Endothelial cell (in vitro differentiated cells): ENCODE data around the gene RFC3. TPM values are rescaled to one million over a fixed set of nuclear protein-coding genes. Genes with fewer than 3 reads are reported as not detected.

Experiments used
- DNase-seq: peaks from one replicate; pipeline ENCODE4 v3.0.0; 2021; ENCODE audit warnings: low spot score
- H3K27ac Mint-ChIP-seq: one replicate; pipeline ENCODE4 v1.8.0; 2021; ENCODE audit warnings: mixed read lengths, inconsistent platforms; ENCODE audit not compliant: unreplicated experiment
- H3K27me3 Mint-ChIP-seq: one replicate; pipeline ENCODE4 v1.8.0; 2021; ENCODE audit warnings: mild to moderate bottlenecking, moderate library complexity, mixed read lengths, inconsistent platforms; ENCODE audit not compliant: unreplicated experiment
- H3K36me3 Mint-ChIP-seq: one replicate; pipeline ENCODE4 v1.8.0; 2021; ENCODE audit warnings: mild to moderate bottlenecking, low read depth, mixed read lengths, inconsistent platforms; ENCODE audit not compliant: unreplicated experiment
- H3K4me1 Mint-ChIP-seq: one replicate; pipeline ENCODE4 v1.8.0; 2021; ENCODE audit warnings: mild to moderate bottlenecking, mixed read lengths, inconsistent platforms; ENCODE audit not compliant: unreplicated experiment
- H3K4me3 Mint-ChIP-seq: one replicate; pipeline ENCODE4 v1.8.0; 2021; ENCODE audit warnings: mild to moderate bottlenecking, mixed read lengths, inconsistent platforms; ENCODE audit not compliant: unreplicated experiment
- H3K9me3 Mint-ChIP-seq: one replicate; pipeline ENCODE4 v1.8.0; 2021; ENCODE audit warnings: mixed read lengths, inconsistent platforms; ENCODE audit not compliant: unreplicated experiment
- CTCF ChIP-seq: fragments of 200-600 bp; sonication (generic); IDR thresholded peaks from one replicate; pipeline ENCODE4 v1.5.0; 2021; ENCODE audit warnings: antibody characterized with exemption; ENCODE audit not compliant: unreplicated experiment
- total RNA-seq: library from RNA; stranded (reverse); fragmentation: NEBNext Ultra II Directional; extraction: Animal tissue kit (Norgen Biotek cat#: 25700); gene quantifications from one replicate; pipeline ENCODE4 v1.2.1, GENCODE V29; 2021; ENCODE audit not compliant: unreplicated experiment

RFC3 gene
- total RNA-seq, 1 donor from 2014 or later, result 11.7 TPM

GRCh38 chr13:33787051-33787591 is 30.8 kb upstream of the RFC3 start:
- H3K27me3 Mint-ChIP-seq, result no peaks in the 10 kb centered on the region
- no peaks in the 10 kb centered on the region for H3K4me1 Mint-ChIP-seq
- H3K9me3 Mint-ChIP-seq, result no peaks in the 10 kb centered on the region
- no peak for TF ChIP-seq CTCF
- H3K27ac Mint-ChIP-seq, result no peak overlapping the region
- no peaks in the 10 kb centered on the region for H3K36me3 Mint-ChIP-seq
- no peak overlapping the region for H3K4me3 Mint-ChIP-seq
- DNase-seq, result no peak

GRCh38 chr13:33789066-33789606 is 28.8 kb upstream of the RFC3 start:
- Mint-ChIP-seq H3K27ac (no peak overlapping the region), H3K4me3 (no peak overlapping the region), H3K36me3 (no peaks in the 10 kb centered on the region), H3K27me3 (no peaks in the 10 kb centered on the region), H3K4me1 (no peaks in the 10 kb centered on the region), H3K9me3 (no peaks in the 10 kb centered on the region)
- no peak for DNase-seq
- TF ChIP-seq CTCF, result no peak

- TF ChIP-seq CTCF, result no peak
- H3K9me3 Mint-ChIP-seq, result no peaks in the 10 kb centered on the region
- no peak overlapping the region for H3K4me3 Mint-ChIP-seq
- no peaks in the 10 kb centered on the region for H3K36me3 Mint-ChIP-seq
- no peak for DNase-seq
- no peaks in the 10 kb centered on the region for H3K4me1 Mint-ChIP-seq
- H3K27me3 Mint-ChIP-seq, result no peaks in the 10 kb centered on the region
- no peak overlapping the region for H3K27ac Mint-ChIP-seq
Observed at GRCh38 chr13:33789739-33790138, 28.2 kb upstream of the RFC3 start.

GRCh38 chr13:33793726-33794125 is 24.2 kb upstream of the RFC3 start:
- Mint-ChIP-seq H3K27ac (no peak overlapping the region), H3K9me3 (no peaks in the 10 kb centered on the region), H3K27me3 (no peaks in the 10 kb centered on the region), H3K4me3 (no peak overlapping the region), H3K4me1 (no peaks in the 10 kb centered on the region), H3K36me3 (no peaks in the 10 kb centered on the region)
- TF ChIP-seq CTCF, result no peak
- DNase-seq, result no peak

GRCh38 chr13:33794576-33794975 is 23.4 kb upstream of the RFC3 start:
- no peaks in the 10 kb centered on the region for H3K27me3 Mint-ChIP-seq
- peaks cover under 1% of the 10 kb centered on the region for H3K4me1 Mint-ChIP-seq
- H3K36me3 Mint-ChIP-seq, result no peaks in the 10 kb centered on the region
- H3K27ac Mint-ChIP-seq, result no peak overlapping the region
- H3K4me3 Mint-ChIP-seq, result no peak overlapping the region
- no peak for DNase-seq
- no peaks in the 10 kb centered on the region for H3K9me3 Mint-ChIP-seq
- no peak for TF ChIP-seq CTCF
